HepG2 (cell line): Measurements from ENCODE around the gene IQSEC1. TPM values are rescaled to one million over a fixed set of nuclear protein-coding genes. Genes with fewer than 3 reads are reported as not detected.

ENCODE experiments used
- ATAC-seq: fragments of 200-7000 bp; cut with Tn5 transposase; 3 replicates; pipeline ENCODE4 v1.9.1; 2020; ENCODE audit warnings: mild to moderate bottlenecking, moderate library complexity
- BruUV-seq: library from RNA; stranded (reverse); fragments of 400-500 nt; replicated peaks from 2 replicates; lab custom pipeline; 2021; lab: Mats Ljungman, UMichigan
- CTCF ChIA-PET: fragments of 300-600 bp; formaldehyde crosslinking; extraction: SDS; loops from one replicate; lab custom pipeline; 2021; ENCODE audit warnings: low total read pairs, inconsistent platforms, low intra/inter-chr PET ratio; lab: Yijun Ruan, JAX
- POLR2A ChIA-PET: fragments of 350-600 bp; sonication (Branson Sonifier 250); formaldehyde crosslinking; loops from one replicate; lab custom pipeline; 2020; ENCODE audit warnings: antibody characterized with exemption, inconsistent platforms; lab: Yijun Ruan, JAX
- DNase-seq: peaks from one replicate; pipeline ENCODE4 v3.0.0-alpha.2; 2015; ENCODE audit warnings: low spot score
- FAIRE-seq: peaks from 3 replicates; lab custom pipeline; 2011; peaks lifted over from hg19 to GRCh38; lab: Jason Lieb, UNC
- H2AFZ ChIP-seq: one replicate; pipeline ENCODE4 v1.6.1; 2011; ENCODE audit warnings: low read length, inconsistent platforms
- H3K27ac ChIP-seq: fragments of 300-600 bp; 3 replicates; pipeline ENCODE4 v1.8.0; 2011; ENCODE audit warnings: mixed run types, mild to moderate bottlenecking, mixed read lengths, low read length, inconsistent platforms; ENCODE audit not compliant: insufficient read depth; ENCODE audit errors: extremely low read length
- H3K27me3 ChIP-seq, 2 experiments: fragments of 200-600 bp in 1 of 2; 2 replicates in 1 of 2; 3 replicates in 1 of 2; pipeline versions ENCODE4 v1.6.0 to v1.8.0; 2011; ENCODE audit warnings: low read length in 2 of 2, mild to moderate bottlenecking in 2 of 2, moderate library complexity in 2 of 2, inconsistent platforms in 1 of 2; ENCODE audit not compliant: insufficient read depth in 2 of 2, control insufficient read depth in 1 of 2
- H3K36me3 ChIP-seq, 2 experiments: fragments of 200-600 bp in 1 of 2; replicated peaks in 1 of 2; 2 replicates in 1 of 2; 3 replicates in 1 of 2; pipeline versions ENCODE4 v1.5.1 to v1.8.0; 2011; ENCODE audit warnings: low read length in 2 of 2, inconsistent platforms in 1 of 2; ENCODE audit not compliant: insufficient read depth in 2 of 2, control insufficient read depth in 1 of 2
- H3K4me1 ChIP-seq: 2 replicates; pipeline ENCODE4 v1.5.1; 2012; ENCODE audit warnings: low read length, inconsistent platforms; ENCODE audit not compliant: insufficient read depth
- H3K4me2 ChIP-seq: 2 replicates; pipeline ENCODE4 v1.6.0; 2011; ENCODE audit warnings: low read depth, low read length, inconsistent platforms
- H3K4me3 ChIP-seq, 3 experiments: fragments of 200-600 bp in 1 of 3; sonication (generic), shearing (Covaris generic) in 1 of 3; replicated peaks in 1 of 3; 2 replicates each; pipeline ENCODE4 v1.5.1; 2011 to 2016; ENCODE audit warnings: low read length in 3 of 3, inconsistent platforms in 2 of 3, low read depth in 2 of 3, mild to moderate bottlenecking in 2 of 3, control low read depth in 1 of 3, mixed read lengths in 1 of 3; ENCODE audit not compliant: insufficient read depth in 1 of 3
- H3K79me2 ChIP-seq: one replicate; pipeline ENCODE4 v1.6.1; 2011; ENCODE audit warnings: low read length, inconsistent platforms; ENCODE audit not compliant: insufficient read depth
- H3K9ac ChIP-seq: 2 replicates; pipeline ENCODE4 v1.6.0; 2011; ENCODE audit warnings: mild to moderate bottlenecking, low read depth, low read length, inconsistent platforms; ENCODE audit not compliant: insufficient read depth
- H3K9me3 ChIP-seq: 2 replicates; pipeline ENCODE4 v1.5.1; 2012; ENCODE audit warnings: mild to moderate bottlenecking, low read length
- H4K20me1 ChIP-seq: 2 replicates; pipeline ENCODE4 v1.6.0; 2011; ENCODE audit warnings: inconsistent platforms, mild to moderate bottlenecking, low read length, moderate library complexity; ENCODE audit not compliant: insufficient read depth
- ARNTL ChIP-seq: sonication (generic); formaldehyde crosslinking; IDR thresholded peaks from 2 replicates; pipeline ENCODE4 v1.4.0; 2020; ENCODE audit warnings: mild to moderate bottlenecking, missing genetic modification reagents
- KDM2A ChIP-seq: sonication (generic); formaldehyde crosslinking; IDR thresholded peaks from 2 replicates; pipeline ENCODE4 v1.4.0; 2020; ENCODE audit warnings: low read depth, missing genetic modification reagents, borderline replicate concordance
- RXRA ChIP-seq: sonication (generic); formaldehyde crosslinking; IDR thresholded peaks from 2 replicates; pipeline ENCODE4 v1.5.1; 2020; ENCODE audit warnings: missing genetic modification reagents
- SOX6 ChIP-seq, 2 experiments: fragments of 450-650 bp in 1 of 2; sonication (generic) in 1 of 2; formaldehyde crosslinking in 1 of 2; IDR thresholded peaks; 2 replicates each; pipeline versions ENCODE4 v1.4.0 to v1.6.1; 2017 to 2020; ENCODE audit warnings: antibody characterized with exemption in 1 of 2, mild to moderate bottlenecking in 1 of 2, missing genetic modification reagents in 1 of 2
- ZBTB3 ChIP-seq: sonication (generic); formaldehyde crosslinking; IDR thresholded peaks from 2 replicates; pipeline ENCODE4 v1.4.0; 2020; ENCODE audit warnings: low read depth, mild to moderate bottlenecking, moderate library complexity, missing genetic modification reagents, borderline replicate concordance
- ZNF333 ChIP-seq: sonication (generic); formaldehyde crosslinking; IDR thresholded peaks from 2 replicates; pipeline ENCODE4 v1.4.0; 2020; ENCODE audit warnings: mild to moderate bottlenecking, missing genetic modification reagents, borderline replicate concordance
- ZSCAN12 ChIP-seq: sonication (generic); formaldehyde crosslinking; IDR thresholded peaks from 2 replicates; pipeline ENCODE4 v1.9.0; 2021; ENCODE audit warnings: mild to moderate bottlenecking, missing genetic modification reagents
- WGBS: methylation state at CpG from one replicate; pipeline ENCODE4 v1.1.6; 2017; ENCODE audit warnings: low lambda C conversion rate; 5-methylcytosine and 5-hydroxymethylcytosine counted together
- in situ Hi-C: cut with HindIII; loops from 2 replicates; pipeline ENCODE4 v1.10.0; 2017; ENCODE audit warnings: low pct_unique_long_range_greater_than_20kb; ENCODE audit not compliant: extremely low pct_ligation_motif_present
- intact Hi-C: fragments of 100-400 bp; cut with micrococcal nuclease; formaldehyde crosslinking; loops from one replicate; pipeline ENCODE4 v1.10.0; 2022; ENCODE audit not compliant: unreplicated experiment
- polyA plus RNA-seq, 8 experiments: library from polyadenylated mRNA; depleted of rRNA in 3 of 8; stranded (reverse) in 7 of 8; unstranded in 1 of 8; fragments of >200 nt; fragmentation: Illumina TruSeq in 4 of 8; extraction: Trizol in 4 of 8; gene quantifications; 2 replicates each; pipeline versions ENCODE4 v1.2.1 to v1.2.3, GENCODE V29; 2011 to 2016; ENCODE audit warnings: low read depth in 4 of 8, missing spikeins in 1 of 8, mixed read lengths in 1 of 8; ENCODE audit not compliant: insufficient read depth in 1 of 8
- total RNA-seq, 5 experiments: library from RNA; depleted of rRNA; stranded (reverse); fragments of >200 nt; fragmentation: Illumina TruSeq; extraction: Trizol; gene quantifications; 2 replicates each; pipeline ENCODE4 v1.2.3, GENCODE V29; 2016; ENCODE audit warnings: low read depth in 1 of 5
- TF ChIP-seq, protein P1 (sequence below): sonication (generic); formaldehyde crosslinking; IDR thresholded peaks from 2 replicates; pipeline ENCODE4 v1.4.0; 2020; ENCODE audit warnings: missing genetic modification reagents, borderline replicate concordance

IQSEC1 gene
- total and polyA plus RNA-seq, 2 of the 13 experiments (the other 11 are each of a cell fraction or from before 2014, with no cell fraction given), result 17.4 to 20.2 TPM

DNA sequence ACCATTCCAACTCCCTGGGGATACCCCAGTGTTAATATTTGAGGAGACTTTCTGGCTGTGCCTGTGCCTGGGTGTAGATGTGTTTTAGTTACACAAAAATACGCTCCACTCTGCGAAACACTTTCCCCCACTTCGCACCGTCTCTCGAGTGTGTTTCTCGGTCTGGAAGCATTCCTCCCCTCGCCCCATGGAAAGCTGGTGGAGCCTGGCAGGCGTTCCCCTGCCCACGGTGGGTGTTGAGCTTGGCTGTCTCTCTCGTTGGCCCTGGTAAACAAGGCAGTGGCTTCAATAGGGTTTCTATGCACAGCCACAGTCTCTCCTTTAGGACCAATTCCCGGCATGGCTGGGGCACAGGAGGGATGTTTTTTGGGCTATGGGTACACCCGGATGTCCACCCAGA, 19.3 kb downstream of the IQSEC1 start:
- no peaks in the 10 kb centered on the region for H3K79me2 ChIP-seq
- H3K9ac ChIP-seq, result no peak overlapping the region
- H3K9me3 ChIP-seq, result no peaks in the 10 kb centered on the region
- H3K27ac ChIP-seq, result no peak overlapping the region
- intact Hi-C loops, result no loop called here
- H3K4me3 ChIP-seq, result no peak overlapping the region
- no peaks in the 10 kb centered on the region for H3K36me3 ChIP-seq
- CTCF ChIA-PET, result no interaction called here
- no peak overlapping the region for H3K4me2 ChIP-seq
- WGBS, result 95% methylated on average over 11 of the region's 12 CpGs
- H2AFZ ChIP-seq, result no peak overlapping the region
- no TSS peak for BruUV-seq
- no peaks in the 10 kb centered on the region; the same call in 1 of the 2 replicates for H4K20me1 ChIP-seq
- no peak for ATAC-seq
- no peaks in the 10 kb centered on the region for H3K27me3 ChIP-seq
- no peak for TF ChIP-seq ZBTB3 (CRISPR knock-in tag)
- no peak for TF ChIP-seq SOX6 (IDR thresholded peaks at IDR 0.05)
- no peak for TF ChIP-seq SOX6 (CRISPR knock-in tag; IDR thresholded peaks at IDR 0.05)
- no peak for TF ChIP-seq RXRA
- TF ChIP-seq ZSCAN12 (CRISPR knock-in tag), result no peak
- TF ChIP-seq KDM2A (CRISPR knock-in tag), result no peak
- no peak for TF ChIP-seq ARNTL (CRISPR knock-in tag)
- TF ChIP-seq, protein P1, sequence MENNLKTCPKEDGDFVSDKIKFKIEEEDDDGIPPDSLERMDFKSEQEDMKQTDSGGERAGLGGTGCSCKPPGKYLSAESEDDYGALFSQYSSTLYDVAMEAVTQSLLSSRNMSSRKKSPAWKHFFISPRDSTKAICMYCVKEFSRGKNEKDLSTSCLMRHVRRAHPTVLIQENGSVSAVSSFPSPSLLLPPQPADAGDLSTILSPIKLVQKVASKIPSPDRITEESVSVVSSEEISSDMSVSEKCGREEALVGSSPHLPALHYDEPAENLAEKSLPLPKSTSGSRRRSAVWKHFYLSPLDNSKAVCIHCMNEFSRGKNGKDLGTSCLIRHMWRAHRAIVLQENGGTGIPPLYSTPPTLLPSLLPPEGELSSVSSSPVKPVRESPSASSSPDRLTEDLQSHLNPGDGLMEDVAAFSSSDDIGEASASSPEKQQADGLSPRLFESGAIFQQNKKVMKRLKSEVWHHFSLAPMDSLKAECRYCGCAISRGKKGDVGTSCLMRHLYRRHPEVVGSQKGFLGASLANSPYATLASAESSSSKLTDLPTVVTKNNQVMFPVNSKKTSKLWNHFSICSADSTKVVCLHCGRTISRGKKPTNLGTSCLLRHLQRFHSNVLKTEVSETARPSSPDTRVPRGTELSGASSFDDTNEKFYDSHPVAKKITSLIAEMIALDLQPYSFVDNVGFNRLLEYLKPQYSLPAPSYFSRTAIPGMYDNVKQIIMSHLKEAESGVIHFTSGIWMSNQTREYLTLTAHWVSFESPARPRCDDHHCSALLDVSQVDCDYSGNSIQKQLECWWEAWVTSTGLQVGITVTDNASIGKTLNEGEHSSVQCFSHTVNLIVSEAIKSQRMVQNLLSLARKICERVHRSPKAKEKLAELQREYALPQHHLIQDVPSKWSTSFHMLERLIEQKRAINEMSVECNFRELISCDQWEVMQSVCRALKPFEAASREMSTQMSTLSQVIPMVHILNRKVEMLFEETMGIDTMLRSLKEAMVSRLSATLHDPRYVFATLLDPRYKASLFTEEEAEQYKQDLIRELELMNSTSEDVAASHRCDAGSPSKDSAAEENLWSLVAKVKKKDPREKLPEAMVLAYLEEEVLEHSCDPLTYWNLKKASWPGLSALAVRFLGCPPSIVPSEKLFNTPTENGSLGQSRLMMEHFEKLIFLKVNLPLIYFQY, result no peak
- TF ChIP-seq ZNF333 (CRISPR knock-in tag), result no peak
- in situ Hi-C loops, result no loop called here
- DNase-seq, result no peak
- no peak for FAIRE-seq
- POLR2A ChIA-PET, result no interaction called here
- peaks cover 14% of the 10 kb centered on the region for H3K4me1 ChIP-seq
